ENCODE data around the gene ZNF219.

ZNF219 gene

DNA sequence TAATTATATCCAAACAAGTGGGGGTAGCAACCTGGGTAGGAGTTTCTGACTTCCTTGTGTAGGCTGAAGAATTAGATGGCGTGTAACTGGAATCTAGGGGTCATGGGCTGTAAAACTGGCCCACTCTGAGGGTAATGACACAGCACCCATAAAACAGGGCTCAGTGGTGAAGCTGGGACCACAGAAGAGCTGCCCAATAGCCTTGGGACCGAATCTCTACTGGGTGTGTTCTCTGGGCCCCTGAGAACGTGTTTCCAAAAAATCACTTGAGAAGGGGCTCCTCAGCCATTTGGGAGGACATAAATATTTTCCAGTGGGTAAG is 37.1 kb downstream of the ZNF219 start:
- no peak overlapping the region for H3K4me3 ChIP-seq (ENCODE audit: low read length, poor library complexity, severe bottlenecking)
- no peak overlapping the region for H3K9ac ChIP-seq (ENCODE audit: low read depth, low read length, poor library complexity, severe bottlenecking)
- no peak overlapping the region for H2AFZ ChIP-seq (ENCODE audit: low read length)
- no peaks in the 10 kb centered on the region for H3K9me2 ChIP-seq (replicated peaks; ENCODE audit: low read depth, low read length)
- no peaks in the 10 kb centered on the region for H3K36me3 ChIP-seq (ENCODE audit: insufficient read depth, low read length)
- no peaks in the 10 kb centered on the region for H4K20me1 ChIP-seq (ENCODE audit: insufficient read depth, low read length, poor library complexity, severe bottlenecking)
- H3K4me1 ChIP-seq (ENCODE audit: insufficient read depth, low read length, poor library complexity, severe bottlenecking): no peaks in the 10 kb centered on the region
- no peak overlapping the region for H3K4me2 ChIP-seq (ENCODE audit: low read depth, low read length, poor library complexity, severe bottlenecking)
- H3K79me2 ChIP-seq (ENCODE audit: insufficient read depth, low read length): no peaks in the 10 kb centered on the region
- H3K27me3 ChIP-seq (ENCODE audit: insufficient read depth, low read length, poor library complexity, severe bottlenecking): no peaks in the 10 kb centered on the region
- H3F3A ChIP-seq (ENCODE audit: low read depth): no peaks in the 10 kb centered on the region
- TF ChIP-seq, protein P1, sequence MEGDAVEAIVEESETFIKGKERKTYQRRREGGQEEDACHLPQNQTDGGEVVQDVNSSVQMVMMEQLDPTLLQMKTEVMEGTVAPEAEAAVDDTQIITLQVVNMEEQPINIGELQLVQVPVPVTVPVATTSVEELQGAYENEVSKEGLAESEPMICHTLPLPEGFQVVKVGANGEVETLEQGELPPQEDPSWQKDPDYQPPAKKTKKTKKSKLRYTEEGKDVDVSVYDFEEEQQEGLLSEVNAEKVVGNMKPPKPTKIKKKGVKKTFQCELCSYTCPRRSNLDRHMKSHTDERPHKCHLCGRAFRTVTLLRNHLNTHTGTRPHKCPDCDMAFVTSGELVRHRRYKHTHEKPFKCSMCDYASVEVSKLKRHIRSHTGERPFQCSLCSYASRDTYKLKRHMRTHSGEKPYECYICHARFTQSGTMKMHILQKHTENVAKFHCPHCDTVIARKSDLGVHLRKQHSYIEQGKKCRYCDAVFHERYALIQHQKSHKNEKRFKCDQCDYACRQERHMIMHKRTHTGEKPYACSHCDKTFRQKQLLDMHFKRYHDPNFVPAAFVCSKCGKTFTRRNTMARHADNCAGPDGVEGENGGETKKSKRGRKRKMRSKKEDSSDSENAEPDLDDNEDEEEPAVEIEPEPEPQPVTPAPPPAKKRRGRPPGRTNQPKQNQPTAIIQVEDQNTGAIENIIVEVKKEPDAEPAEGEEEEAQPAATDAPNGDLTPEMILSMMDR (conservative IDR thresholded peaks at IDR 0.05; ENCODE audit: low read length): no peak
- TF ChIP-seq EZH2phosphoT487 (IDR thresholded peaks at IDR 0.05; ENCODE audit: borderline replicate concordance): no peak
- H3K9me3 ChIP-seq (ENCODE audit: insufficient read depth, low read depth, low read length): no peaks in the 10 kb centered on the region

DNA sequence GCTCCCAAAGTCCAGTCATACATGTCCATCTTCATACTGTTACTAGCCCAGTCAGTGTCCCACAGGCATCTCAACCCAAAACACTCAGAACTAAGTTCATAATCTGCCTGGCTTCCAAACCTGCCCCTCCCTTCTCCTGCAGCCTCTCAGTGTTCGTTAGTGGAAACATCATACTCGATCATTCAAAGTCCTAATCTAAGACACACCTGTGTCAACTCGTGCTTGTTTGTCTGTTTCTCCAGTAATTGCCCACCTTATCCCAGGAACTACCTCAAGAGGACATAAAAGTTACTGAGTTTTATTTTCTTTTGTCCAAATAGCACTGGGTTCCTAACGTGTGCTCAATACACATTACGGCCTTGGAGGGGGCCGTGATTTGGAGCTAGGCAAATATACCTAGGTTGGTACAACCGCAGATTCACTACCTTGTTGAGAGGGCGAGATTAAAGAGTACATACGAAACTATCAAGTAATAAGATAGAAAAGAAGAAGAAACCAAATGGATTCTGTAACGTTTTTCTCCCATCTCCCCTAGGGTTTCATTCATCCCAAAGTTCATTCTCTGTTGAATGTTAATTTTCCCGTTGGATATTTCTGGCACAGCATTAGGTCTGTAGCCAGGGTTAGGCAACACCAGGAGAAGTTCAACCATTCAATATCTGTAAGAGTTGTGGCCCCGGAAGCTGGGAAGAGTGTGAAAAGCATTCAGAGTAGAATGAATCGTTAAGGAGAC is 37.7 kb downstream of the ZNF219 start:
- H3K79me2 ChIP-seq (ENCODE audit: insufficient read depth, low read length): no peaks in the 10 kb centered on the region
- H3K4me2 ChIP-seq (ENCODE audit: low read depth, low read length, poor library complexity, severe bottlenecking): no peak overlapping the region
- no peak overlapping the region for H2AFZ ChIP-seq (ENCODE audit: low read length)
- no peaks in the 10 kb centered on the region for H4K20me1 ChIP-seq (ENCODE audit: insufficient read depth, low read length, poor library complexity, severe bottlenecking)
- no peak overlapping the region for H3K9ac ChIP-seq (ENCODE audit: low read depth, low read length, poor library complexity, severe bottlenecking)
- no peak for TF ChIP-seq EZH2phosphoT487 (IDR thresholded peaks at IDR 0.05; ENCODE audit: borderline replicate concordance)
- TF ChIP-seq, protein P1 (conservative IDR thresholded peaks at IDR 0.05; ENCODE audit: low read length): no peak
- no peaks in the 10 kb centered on the region for H3K9me3 ChIP-seq (ENCODE audit: insufficient read depth, low read depth, low read length)
- no peaks in the 10 kb centered on the region for H3K36me3 ChIP-seq (ENCODE audit: insufficient read depth, low read length)
- H3K4me3 ChIP-seq (ENCODE audit: low read length, poor library complexity, severe bottlenecking): no peak overlapping the region
- H3F3A ChIP-seq (ENCODE audit: low read depth): no peaks in the 10 kb centered on the region
- no peaks in the 10 kb centered on the region for H3K4me1 ChIP-seq (ENCODE audit: insufficient read depth, low read length, poor library complexity, severe bottlenecking)
- H3K9me2 ChIP-seq (replicated peaks; ENCODE audit: low read depth, low read length): no peaks in the 10 kb centered on the region
- H3K27me3 ChIP-seq (ENCODE audit: insufficient read depth, low read length, poor library complexity, severe bottlenecking): no peaks in the 10 kb centered on the region

DNA sequence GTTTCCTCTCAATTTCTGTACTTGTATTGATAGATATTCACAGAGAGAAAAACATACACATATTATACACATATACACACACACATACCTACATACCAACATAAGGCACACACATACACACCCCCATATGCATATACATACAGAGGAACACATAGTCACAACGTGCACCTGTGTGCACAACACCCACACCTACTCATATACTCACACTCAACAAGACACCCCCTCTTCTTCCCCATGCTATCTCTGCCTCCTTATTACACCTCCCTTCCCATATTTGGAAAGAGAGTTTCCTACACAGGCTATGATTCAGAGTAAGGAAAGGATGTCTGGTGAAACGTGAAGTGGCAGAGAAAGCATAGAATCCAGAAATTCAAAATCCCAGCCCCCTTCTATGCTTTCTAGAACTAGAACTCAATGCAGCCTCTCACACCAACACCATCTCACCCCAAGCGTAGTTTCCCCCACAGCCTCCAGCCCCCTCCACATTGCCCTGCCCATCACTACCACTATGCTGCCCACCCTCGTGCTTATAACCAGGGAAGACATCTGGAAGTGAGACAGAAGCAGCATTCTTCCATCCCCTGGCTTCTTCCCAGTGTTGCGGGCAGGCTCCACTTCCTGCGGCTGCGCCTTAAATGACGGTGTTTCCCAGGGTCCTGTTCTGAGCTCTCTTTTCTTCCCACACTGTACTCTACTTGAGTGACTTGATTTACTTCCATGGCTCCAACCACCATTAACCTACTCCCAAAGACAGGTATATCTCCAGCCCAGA is 38.4 kb downstream of the ZNF219 start:
- no peaks in the 10 kb centered on the region for H3F3A ChIP-seq (ENCODE audit: low read depth)
- H4K20me1 ChIP-seq (ENCODE audit: insufficient read depth, low read length, poor library complexity, severe bottlenecking): no peaks in the 10 kb centered on the region
- H3K4me3 ChIP-seq (ENCODE audit: low read length, poor library complexity, severe bottlenecking): no peak overlapping the region
- H3K4me1 ChIP-seq (ENCODE audit: insufficient read depth, low read length, poor library complexity, severe bottlenecking): no peaks in the 10 kb centered on the region
- no peaks in the 10 kb centered on the region for H3K36me3 ChIP-seq (ENCODE audit: insufficient read depth, low read length)
- H3K27me3 ChIP-seq (ENCODE audit: insufficient read depth, low read length, poor library complexity, severe bottlenecking): no peaks in the 10 kb centered on the region
- no peaks in the 10 kb centered on the region for H3K79me2 ChIP-seq (ENCODE audit: insufficient read depth, low read length)
- TF ChIP-seq, protein P1 (conservative IDR thresholded peaks at IDR 0.05; ENCODE audit: low read length): no peak
- TF ChIP-seq EZH2phosphoT487 (IDR thresholded peaks at IDR 0.05; ENCODE audit: borderline replicate concordance): no peak
- no peaks in the 10 kb centered on the region for H3K9me2 ChIP-seq (replicated peaks; ENCODE audit: low read depth, low read length)
- H2AFZ ChIP-seq (ENCODE audit: low read length): no peak overlapping the region
- no peak overlapping the region for H3K9ac ChIP-seq (ENCODE audit: low read depth, low read length, poor library complexity, severe bottlenecking)
- no peaks in the 10 kb centered on the region for H3K9me3 ChIP-seq (ENCODE audit: insufficient read depth, low read depth, low read length)
- H3K4me2 ChIP-seq (ENCODE audit: low read depth, low read length, poor library complexity, severe bottlenecking): no peak overlapping the region

All from Loucy (cell line).